NCI-H2029 (cell line): ENCODE measurements around the gene LITAFD.
"Not testable (repeated sequence)": the region's sequence is repeated elsewhere in the genome, so short reads cannot be mapped to it uniquely, and the experiment has no call there.

Source experiments
- DNase-seq: peaks from one replicate; lab custom pipeline; 2025; lab: John Stamatoyannopoulos, UW

Gene LITAFD

DNA sequence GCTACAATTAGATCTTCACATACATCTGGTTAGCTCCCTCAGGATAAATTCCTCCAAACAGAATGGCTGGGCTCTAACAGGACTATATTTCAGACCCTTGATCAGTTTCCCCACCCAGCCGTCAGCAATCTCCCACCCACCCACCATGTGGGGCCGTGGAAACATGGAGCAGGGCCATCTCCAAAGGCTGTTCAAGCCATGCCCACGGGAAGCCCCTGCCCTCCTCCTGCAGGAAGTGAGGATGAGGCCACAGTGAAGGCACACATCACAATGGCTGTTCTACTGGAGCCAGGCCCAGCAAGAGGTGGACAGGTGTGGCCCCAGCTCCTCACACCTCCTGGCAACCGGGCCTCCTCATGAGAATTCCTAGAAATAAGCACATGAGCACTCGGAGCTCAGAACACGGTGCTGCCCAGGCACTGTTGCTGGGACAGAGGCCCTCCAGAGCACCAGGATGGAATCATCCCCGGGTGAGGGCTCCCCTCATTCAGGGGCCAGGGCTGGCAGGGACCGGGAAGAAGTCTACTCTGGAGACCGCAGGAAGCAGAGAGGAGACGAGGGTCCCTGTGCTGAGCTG lies at the start of gene LITAFD:
TSS of gene LITAFD (plus strand) at position 311 of the 577 bp plus-strand sequence. CDS start 2,005 bp downstream, outside the sequence.
- no peak for DNase-seq

DNA sequence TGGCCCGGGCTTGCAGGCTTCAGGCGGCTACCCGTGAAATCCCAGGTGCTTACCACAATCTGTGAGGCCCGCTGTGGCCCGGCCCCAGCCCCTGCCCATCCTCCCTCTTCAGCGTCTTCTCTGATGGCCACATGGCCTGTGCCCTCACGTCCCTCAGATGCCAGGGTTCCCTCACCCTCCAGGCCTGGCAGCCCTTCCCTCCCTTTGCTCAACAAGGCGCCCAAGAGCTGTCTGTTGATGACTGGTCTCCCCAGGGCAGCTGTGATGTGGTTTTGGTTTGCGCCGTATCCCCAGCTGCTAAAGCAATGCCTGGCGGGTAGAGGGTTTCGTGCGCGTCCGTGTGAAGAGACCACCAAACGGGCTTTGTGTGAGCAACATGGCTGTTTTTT lies 49.4 kb upstream of the LITAFD start:
- DNase-seq, result no peak

DNA sequence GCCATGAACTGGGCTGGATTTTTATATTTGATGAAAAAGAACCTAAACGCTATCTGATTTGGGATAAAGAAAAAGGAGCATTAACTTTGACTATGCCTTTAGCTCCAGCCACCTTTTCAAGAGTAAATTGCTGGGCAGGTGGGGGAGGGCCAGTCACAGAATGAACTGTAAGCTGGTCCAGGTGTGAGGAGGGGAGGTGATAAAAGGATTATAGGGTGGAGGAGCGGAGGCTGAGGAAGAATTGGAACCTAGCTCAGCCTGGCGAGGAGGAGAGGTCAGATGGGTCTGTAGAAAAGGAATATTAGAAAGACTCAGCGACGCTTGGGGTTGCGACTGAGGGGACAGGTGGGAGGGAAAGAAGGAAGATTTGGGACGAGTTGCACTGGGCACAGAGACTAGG lies 45.4 kb upstream of the LITAFD start:
- not testable (repeated sequence) for DNase-seq

DNA sequence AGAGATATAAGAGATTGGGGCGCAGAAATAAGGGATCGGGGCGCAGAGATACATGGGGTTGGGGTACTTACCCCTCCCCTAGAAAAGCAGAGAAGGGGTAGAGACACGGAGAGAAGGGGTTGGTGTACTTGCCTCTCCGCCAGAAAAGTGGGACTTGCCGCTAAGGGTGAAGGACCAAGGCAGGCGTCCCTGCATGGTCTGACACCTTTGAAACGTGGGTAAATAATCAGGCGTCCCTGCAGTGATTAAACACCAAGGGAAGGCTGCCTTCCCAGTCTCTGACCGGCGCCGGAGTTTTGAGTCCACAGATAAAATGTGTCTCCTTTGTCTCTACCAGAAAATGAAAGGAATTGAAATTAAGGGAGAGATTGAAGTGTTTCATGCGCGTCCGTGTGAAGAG lies 44.6 kb upstream of the LITAFD start:
- DNase-seq, result not testable (repeated sequence)

DNA sequence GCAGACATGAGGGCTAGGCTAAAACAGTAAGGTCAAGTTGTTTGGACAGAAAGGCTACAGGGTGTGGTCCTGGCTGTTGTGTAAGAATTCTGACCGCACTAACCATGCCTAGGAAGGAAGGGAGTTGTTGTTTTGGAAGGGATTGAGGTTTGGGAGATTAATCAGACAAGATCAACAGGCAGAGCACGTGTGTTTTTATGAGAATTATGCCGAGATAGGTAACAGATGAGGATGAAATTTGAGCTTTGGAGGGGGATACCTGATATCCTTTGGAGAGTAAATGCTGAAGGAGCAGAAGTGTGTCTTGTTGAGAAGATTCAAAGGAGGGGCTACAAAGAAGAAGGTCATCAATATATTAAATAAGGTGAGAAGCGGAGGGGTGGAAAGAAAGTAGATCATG lies 40.1 kb upstream of the LITAFD start:
- DNase-seq, result not testable (repeated sequence)

DNA sequence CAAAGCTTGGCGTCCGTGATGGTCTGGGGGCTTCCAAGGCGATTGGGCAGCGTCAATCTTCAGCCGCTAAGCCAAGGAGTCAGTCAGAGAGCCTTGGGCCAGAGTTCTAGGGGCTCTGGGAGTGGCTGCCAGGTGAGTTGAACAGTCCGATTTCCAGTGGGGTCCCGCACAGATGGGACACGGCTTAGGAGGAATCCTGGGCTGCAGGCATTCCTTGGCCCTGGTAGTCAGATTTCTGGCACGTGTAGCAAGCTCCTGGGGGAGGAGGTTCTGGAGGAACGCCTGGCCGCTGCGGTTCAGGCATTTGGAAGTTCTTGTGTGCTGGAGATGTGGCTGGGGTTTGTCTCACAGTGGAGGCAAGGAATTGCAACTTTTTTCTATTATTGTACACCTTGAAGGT lies 38.9 kb upstream of the LITAFD start:
- not testable (repeated sequence) for DNase-seq

DNA sequence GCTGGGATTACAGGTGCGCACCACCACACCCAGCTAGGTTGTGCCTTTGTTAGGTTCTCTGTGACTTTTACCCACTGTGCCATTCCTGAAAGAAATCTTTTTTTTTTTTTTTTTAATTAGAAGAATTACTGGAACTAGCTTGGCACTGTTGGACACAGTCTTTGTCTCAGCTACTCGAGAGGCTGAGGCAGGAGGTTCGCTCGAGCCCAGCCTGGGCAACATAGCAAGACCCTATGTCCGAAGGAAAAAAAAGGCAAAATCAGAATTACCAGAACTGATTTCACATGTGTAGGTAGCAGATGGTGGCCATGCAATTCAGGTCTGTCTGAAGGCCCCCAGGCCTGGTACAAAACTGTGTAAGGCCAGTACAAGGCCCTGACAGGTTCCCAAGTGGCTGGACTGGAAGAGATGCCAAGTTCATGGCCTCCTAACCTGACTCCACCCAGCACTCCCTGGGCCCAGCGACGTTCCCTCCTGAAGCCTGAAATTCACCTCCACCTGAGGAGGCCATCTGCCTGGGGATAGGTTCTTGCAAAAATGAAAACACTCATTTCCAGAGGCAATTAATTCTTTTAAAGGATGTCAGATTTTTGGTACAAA lies 36.4 kb upstream of the LITAFD start:
- no peak for DNase-seq

DNA sequence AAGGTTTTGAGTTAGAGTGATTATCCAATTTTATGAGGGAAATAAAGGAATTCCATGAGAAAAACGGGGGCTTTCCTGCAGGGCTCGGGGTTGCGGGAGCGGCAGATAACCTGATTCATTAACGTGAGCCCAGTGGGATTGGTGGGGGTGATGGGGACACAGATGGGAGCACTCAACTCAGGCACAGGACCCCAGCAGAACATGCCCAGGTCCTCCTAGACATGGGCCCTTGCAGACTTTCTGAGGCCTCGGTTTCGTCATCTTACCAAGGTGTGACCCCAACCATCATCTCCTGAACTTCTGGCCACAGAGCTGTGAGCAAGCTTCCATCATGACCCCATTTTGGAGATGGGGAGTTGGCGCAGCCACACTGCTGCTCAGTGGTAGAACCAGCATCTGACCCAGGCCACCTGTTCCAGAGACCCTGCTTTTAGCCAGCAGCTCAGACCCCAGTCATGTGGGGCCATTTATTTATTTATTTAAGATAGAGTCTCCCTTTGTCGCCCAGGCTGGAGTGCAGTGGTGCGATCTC lies 35.7 kb upstream of the LITAFD start:
- no peak for DNase-seq

DNA sequence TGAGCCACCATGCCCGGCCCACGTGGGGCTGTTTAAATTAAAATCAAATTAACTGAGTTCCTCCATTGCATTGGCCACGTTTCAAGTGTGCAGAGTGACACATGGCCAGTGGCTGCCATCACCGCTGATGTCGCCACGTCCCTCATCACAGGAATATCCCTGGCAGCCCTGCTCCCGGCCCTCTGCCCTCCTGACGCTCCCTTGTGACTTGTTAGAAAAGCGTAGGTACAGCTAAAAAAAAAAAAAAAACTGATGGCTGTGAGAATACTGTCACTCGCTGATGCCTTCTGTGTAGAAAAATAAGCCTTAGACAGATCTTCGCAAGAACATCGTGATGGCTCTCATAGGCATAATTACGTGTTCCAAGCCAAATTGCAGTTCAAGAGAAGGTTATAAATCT lies 35.0 kb upstream of the LITAFD start:
- no peak for DNase-seq

DNA sequence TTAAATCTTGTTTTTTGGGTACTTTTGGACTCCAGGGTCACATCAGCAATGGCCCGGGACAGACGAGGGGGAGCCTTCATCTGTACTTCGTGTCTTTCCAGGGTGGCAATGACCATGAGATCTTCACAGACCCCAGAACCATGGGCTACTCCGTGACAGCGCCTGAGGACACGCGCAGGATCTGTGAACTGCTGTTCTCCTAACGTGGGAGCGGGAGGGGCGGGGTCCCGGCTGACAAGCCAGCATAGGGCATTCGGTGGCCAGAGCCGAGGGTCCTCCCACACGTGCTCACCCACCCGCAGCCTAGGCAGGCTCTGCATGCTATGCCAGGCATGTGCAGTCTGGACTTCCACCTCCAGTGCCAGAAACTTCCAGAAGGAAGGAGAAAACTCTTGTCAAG lies 34.5 kb upstream of the LITAFD start:
- DNase-seq, result no peak

DNA sequence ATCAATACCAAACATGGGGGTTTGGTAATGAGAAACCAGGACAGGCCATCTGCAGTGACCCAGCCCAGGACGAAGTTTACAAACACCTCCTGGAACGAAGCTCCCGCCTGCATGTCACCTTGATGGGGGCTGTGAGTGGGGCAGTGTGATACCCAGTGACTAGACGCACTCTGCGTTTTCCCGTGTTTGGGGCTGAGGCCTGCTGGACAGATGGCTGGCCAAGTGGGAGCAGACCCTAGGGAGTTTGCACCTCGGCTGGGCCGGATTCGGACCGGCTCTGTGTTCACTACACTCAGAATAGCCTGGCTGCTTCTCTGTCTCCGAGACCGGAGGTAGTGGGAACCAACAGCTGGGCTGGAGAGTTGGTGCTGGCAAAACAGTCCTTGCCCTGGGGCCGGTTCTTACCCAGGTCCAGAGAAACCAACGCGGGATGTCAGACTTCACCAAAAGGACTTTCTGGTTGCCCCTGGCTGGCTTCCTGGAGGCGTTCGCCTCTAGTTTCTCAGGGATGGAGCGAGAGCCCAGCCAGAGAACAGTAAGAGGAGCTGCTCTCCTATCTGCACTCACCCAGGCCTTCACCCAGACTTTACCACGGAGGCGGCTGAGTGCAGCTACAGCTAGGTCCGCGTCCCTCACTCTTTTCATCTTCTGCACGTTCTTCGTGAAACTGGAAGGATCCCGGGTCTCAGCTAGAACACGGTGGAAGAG lies 33.8 kb upstream of the LITAFD start:
- DNase-seq, result no peak

DNA sequence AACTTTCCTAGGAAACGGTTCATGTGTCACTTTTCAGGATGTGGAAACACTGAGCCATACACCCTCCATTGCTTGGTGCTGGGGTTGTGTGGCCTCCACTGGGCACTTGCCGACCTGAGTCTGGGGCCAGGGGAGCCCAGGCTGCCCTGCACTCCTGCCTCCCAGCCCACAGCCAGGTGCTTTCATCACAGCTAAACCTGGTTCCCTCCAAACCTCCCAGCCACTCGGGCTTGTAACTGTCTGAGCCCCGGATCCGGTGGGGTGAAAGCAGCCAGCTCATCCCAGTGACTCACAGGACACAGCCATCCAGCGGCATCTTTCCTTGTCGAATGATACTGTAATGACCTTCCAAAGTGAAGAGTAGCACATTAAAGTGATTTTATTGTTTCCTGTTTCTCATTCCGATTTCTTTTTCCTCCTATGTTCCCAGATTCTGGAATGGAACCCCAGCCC lies 33.2 kb upstream of the LITAFD start:
- no peak for DNase-seq

DNA sequence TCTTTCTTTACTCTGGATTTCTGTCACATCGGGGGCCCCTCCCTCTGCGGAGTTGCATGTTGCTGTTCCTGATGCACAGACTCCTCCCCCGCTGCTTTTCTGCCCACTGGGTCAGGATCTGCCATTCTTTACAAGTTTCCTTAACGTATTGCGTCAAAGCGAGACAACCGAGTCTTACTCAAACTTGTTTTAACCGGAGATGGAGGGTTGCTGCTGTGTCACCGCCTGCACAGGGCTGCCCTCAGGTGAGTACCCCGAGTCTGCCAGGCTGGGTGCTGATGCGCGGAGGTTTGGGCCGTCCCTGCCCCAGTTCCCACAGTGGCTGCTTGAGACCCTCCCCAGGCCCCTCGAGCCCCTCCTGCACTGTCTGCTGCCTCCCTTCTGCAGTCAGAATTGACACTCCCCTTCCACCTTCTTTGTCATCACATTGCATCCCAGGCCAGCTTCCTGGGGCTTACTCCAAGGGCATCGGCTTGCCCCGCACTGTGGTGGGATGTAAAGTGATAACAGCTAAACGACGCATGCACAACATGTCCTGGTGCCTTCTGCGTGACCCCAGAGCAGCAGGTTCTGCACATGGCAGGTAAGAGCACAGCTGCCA lies 32.6 kb upstream of the LITAFD start:
- DNase-seq, result no peak

DNA sequence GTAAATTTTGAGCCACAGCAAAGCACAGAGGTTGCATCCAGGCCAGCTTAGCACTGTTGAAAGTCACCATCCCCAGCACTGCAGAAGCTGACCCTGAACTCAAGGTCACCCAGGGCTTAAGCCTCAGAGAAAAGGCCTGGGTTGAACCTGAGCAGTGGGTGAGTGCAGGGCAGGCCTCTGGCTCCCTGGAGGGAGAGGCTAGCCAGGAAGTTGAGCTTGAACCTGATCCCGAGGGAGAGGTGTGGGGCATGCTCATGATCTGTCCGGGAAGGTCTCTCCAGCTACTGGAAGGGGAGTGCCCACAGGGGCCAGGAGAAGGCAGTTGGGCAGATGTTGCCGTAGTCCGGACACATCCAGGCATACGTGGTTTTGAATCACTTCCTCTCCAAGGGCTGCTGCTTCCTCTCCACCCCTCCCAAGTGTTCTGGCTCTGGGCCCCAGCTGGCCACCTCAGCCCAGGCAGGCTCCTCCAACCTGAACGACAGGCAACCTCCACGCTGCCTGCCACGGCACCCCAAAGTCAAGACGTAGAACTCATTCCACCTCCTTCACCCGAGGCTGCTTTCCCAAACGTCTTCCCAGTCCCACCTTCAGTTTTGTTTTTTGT lies 31.8 kb upstream of the LITAFD start:
- DNase-seq, result peak; percentile 14

DNA sequence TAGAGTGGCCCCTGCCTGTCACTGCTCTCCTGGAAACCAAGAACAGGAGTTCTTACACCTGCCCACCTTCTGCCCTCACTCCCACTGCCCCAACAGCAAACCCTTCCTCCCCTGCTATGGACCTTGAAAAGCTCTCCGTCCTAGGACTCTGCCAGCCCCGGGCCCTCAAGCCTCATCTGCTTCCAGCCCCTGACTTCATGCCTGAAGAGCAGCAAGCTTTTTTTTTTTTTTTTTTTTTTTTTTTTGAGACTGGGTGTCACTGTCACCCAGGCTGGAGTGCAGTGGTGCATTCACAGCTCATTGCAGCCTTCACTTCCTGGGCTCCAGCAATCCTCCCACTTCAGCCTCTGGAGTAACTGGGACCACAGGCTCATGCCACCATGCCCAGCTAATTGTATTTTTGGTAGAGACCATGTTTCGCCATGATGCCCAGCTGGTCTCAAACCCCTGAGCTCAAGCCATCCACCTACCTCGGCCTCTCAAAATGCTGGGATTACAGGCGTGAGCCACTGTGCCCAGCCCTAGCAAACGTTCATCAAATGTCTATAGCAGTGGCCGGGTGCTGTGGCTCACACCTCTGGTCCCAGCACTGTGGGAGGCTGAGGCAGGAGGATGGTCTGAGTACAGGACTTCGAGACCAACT lies 30.3 kb upstream of the LITAFD start:
- DNase-seq, result no peak

DNA sequence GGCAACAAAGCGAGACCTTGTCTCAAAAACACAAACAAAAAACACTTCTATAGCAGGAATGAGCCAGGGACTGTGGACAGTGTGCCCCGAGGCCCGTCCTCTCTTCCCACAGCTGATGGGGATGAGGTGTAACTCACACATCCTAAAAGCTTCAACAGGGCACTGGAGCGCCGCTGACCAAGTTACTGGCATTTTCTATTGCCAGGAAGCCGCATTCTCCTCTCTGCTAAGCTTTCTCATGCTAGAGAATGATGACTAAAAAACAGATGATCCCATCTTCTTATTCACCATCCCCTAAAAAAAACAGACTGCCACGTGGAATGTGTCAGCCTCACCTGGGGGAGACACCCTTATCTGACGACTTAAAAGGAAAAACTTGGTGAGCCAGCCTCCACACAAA lies 29.6 kb upstream of the LITAFD start:
- no peak for DNase-seq

DNA sequence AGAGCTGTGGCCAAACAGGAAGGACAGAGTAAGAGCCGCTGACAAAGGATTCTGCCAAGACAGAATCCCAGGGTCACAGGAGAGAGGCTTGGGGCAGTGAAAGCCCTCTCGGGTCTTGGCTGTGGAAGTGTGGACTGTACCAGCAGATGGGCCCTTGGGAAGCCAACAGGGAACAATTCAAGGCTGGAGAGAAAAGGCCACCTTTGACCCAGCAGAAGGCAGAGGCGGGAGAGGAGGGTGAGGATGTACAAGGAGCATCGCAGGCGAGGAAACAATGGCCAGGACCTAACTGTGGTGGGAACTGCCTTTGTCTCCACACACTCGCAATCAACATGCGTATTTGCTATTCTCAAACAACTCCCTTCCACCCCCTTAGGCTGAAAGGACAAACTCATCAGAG lies 29.0 kb upstream of the LITAFD start:
- no peak for DNase-seq

DNA sequence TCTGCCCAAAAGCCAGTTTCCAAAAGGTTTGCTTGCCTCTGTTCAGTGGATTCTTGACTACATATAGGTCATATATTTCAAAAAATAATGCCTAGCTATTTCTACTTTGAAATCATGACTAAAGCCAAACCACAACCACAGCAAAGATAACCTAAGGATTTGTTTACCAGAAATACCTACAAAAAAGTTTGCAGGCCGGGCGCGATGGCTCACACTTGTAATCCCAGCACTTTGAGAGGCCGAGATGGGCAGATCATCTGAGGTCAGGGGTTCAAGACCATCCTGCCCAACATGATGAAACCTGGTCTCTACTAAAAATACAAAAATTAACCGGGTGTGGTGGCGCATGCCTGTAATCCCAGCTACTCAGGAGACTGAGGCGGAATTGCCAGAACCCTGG lies 28.5 kb upstream of the LITAFD start:
- no peak for DNase-seq

DNA sequence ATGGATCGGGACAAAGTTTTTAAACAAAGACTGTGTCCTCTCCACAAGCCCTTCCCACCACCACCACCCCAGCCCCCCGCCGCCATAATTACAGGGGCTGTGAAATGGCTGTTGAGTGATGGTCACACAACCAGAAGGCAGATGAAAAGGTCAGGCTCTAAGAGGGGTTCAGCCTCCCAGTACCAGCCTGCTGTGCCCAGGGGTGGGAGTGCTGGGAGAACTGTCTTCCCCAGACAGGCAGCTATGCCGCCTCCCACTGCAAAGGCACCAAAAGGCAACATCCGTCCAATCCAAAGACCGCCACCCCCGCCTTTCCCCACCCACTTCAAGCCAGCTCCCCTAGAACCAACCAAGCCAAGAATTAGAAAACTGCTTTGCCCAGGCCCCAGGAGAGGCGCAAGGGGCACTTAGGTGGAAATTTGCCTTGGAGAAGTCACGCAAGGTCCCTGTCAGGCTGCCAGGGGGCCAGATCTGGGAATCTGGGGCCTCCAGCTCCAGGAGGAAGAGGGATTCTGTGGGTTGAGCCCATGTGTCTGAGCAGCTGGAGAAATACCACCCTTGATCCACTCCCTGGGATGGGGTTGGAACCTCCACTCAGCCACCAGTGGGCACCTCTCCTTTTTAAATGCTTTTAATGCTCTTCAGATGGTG lies 27.7 kb upstream of the LITAFD start:
- no peak for DNase-seq

DNA sequence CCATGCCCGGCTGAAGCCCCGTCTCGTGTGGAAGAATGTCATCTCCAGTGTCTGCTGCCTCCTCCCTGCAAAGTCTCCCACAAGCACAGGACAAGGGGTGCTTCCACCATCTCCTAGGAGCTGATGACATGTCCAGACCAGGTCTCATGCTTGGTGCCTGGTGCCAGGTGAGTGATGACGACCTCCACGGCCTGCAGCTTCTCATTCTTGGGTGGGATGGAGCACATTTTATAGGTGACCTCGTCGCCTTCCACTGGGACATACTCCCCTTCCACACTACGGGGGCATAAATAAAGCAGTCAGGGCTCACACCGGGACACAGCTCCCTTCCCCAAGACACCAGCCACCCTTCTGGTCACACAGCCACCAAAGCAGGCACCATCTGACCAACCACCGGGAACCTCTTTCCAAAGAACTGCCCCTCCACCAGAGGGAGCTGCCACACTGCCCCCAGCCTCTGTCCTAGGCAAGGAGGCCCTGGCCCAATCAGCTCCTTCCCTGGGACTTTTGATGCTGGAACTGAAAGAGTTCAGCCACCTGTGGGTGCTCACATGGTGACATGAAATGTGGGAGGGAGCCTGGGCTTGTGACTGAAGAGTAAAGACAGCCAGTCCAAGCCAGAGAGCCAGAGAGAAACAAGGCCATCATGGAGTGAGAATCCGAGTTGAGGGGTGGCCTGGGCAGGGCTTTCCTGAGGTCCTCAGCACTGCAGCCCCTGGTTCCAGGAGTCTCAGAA lies 26.9 kb upstream of the LITAFD start:
- no peak for DNase-seq

DNA sequence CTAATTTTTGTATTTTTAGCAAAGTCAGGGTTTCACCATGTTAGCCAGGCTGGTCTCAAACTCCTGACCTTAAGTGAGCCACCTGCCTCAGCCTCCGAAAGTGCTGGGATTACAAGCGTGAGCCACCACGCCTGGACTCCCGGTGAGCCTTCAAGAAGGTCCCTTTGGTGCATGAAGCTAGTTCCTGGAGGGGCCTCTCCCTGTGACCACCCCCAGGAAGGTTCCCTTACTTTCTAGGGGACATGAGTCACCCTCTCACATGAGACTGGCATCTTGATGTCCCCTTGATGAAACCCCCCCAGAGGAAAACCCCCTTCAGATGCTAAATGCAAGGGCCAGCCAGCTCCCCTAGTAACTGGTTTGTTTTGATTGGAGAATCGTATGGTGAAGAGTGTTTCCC lies 26.2 kb upstream of the LITAFD start:
- no peak for DNase-seq
